GM21529 (cell line): ENCODE measurements around the gene CCDC33.

Experiments
- ATAC-seq: cut with Tn5 transposase; IDR thresholded peaks from one replicate; pipeline ENCODE4 v1.9.1; 2021; ENCODE audit not compliant: unreplicated experiment

CCDC33 gene

DNA sequence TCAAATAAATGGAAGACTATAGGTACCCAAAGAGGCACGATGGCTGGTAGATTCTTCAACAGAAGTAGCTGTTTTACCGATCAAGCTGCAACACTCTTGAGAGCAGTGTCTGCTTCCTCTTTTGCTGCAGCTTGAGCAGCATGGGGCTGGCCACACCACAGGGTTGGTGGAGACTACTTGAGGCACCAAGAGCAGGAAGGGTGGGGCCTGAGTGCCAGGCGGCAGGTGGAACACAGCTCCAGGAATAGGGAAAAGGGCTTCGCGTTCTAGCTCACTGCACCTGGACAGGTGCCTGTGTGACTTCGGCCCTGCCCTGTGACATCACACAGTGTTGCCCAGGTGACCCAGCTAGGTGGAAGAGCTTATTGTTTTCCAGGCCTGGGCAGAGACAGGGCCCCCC, at the start of gene CCDC33:
Gene CCDC33, plus strand, starts transcription at position 365 of the 400 bp plus-strand sequence. CDS start 394 bp downstream, outside the sequence.
- no peak for ATAC-seq

DNA sequence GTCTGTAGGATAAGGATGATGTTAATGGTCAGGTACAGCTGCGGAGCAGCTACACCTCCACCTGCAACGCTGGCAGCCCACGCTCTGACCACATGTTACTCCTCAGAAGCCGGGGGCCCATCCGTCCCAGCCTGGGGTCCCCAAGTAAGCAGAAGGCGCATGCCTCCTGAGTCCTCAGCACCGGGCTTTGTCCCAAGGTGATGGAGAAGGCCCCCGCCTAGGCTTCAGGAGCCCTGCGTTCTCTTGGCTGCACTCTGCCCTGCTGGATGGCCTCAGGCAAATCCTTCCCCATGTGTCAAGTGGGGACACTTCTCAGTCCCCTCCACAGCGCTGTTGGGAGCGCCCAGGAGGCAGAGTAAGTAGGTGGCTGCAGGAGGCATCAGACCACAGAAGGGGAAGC, 47.9 kb upstream of the CCDC33 start:
- no peak for ATAC-seq

DNA sequence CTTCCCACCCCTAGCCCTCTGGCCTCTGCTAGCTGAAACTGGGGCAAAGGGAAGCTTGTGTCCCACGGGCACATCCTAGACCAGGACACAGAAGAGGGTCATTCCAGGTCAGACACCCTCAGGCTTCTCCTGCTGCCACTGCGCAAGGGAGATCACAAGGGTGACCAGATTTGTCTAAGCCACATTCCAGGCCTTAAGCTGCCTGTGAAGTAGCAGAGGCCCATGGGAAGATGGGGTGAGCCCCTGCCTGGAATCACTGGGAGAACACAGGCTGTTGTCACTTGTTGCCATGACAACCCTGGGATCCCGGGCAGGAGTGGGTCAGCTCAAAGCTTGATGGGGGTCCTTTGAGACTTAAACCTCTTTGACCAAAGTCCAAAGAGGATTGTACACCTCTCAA, 44.3 kb upstream of the CCDC33 start:
- ATAC-seq = no peak

DNA sequence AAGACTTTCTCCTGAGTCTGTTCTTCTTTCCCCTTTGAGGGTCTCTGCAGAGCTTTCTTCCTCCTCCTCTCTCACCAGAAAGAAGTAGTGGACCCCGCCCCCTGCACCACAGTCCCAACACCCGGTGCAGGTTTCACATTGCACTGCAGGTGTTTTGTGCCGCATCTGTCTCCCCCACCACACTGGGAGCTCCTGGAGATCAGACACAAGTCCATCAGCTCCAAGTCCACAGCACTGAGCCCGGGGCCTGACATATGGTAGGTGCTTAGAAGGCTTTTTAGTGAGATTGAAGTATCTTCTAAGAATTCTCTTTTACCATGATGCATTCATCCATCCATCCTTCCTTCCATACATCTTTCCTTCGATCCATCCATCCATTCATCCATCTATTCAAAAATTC, 43.4 kb upstream of the CCDC33 start:
- ATAC-seq = no peak

DNA sequence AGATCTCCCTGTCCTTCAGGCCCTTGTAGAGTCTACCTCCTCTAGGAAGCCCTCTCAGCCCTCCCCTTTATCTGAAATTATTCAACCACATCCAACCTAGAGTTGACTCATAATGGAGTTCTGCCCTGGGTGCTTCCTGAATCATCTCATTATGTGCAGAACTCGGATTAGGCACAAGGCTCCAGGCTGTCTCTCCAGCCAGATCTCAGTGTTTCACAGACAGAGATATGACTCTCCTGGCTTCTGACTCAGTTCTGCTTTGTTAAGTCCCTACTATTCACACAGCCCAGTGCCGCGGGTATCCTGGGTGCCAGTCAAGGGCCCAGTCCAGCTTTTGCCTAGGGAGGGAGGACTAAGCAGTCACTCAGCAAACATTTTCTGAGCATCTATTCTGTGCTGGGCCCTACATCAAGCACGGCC, 42.8 kb upstream of the CCDC33 start:
- ATAC-seq = no peak

DNA sequence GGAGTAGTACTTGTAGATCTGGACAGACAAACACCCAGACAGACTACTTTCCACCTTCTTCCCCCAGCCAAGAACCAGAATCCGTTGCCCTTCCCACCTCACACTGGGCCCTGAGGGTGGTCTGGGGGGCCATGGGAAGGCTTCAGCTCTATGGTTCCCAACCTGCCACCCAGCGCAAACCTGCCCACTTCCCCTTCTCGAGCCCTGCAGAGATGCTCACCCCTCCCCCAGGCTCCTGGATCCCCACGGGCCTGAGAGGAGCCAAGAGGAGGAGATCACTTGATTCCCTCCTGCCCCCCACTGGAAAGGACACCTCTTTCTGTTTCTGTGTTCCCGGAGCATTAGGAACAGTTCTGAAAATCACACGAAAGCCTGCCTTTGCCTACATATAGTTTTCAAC, 42.2 kb upstream of the CCDC33 start:
- ATAC-seq = no peak

DNA sequence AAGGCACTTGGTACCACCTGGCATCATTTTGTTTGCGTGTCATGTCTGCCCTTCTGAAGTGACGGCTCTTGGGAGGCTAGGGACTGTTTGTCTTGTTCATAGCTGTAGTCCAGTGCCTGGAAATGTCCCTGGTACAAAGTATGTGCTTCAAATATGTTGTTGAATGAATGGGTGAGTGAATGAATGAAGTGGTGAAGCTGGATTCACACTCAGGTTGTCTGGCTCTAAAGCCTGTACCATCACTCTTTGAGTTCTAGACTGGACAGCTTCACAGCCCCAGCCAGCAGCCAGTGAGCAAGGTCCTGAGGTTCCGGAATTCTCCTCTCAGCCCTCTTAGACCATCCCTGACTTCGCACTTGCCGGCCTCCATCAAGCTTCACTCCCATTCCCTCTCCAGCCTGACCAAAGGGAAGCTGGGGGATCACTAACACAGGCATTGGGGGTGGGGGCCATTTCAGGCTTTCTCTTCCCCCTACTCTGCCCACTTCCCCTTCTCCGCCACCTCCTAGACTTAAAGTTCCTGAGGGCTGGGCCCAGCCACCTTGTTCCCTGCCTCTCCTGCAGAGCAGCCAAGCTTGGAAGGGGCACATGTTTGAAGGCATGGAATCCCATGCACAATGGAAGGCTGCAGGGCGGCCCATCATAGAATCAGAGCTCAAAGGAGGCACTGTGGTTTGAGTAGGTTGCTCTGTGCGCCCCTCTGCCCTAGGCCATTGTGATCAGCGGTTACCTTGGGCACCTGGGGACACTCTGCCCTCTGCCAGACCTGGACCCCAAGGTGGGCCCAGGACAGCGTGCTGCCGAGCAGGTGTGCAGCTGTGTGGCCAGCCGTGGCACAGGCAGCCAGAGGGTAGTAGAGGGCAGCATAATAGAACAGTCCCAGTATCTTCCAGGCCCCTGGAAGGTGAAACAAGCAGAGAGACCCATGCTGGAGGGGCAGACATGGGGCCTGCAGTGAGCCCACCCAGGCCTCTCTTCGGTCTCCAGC, 41.3 kb upstream of the CCDC33 start:
- no peak for ATAC-seq

DNA sequence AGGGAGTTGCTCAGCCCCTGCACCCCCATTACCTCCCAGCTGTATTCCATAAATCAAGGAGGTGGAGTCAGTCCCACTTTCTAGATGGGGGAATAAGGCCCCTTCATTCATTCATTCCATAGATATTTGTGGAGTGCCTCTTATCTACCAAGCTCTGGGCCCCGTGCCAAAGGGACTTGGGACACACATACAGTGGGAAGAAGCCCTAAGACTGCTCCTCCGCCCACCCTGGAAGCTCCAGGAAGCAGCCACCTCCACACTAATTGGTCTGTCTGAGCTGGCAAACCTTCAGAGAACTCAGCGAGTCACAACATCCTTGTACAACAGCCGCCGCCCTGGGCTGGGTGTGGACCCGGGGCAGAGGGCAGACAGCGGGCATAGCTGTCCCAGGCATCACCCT, 40.0 kb upstream of the CCDC33 start:
- ATAC-seq = no peak

DNA sequence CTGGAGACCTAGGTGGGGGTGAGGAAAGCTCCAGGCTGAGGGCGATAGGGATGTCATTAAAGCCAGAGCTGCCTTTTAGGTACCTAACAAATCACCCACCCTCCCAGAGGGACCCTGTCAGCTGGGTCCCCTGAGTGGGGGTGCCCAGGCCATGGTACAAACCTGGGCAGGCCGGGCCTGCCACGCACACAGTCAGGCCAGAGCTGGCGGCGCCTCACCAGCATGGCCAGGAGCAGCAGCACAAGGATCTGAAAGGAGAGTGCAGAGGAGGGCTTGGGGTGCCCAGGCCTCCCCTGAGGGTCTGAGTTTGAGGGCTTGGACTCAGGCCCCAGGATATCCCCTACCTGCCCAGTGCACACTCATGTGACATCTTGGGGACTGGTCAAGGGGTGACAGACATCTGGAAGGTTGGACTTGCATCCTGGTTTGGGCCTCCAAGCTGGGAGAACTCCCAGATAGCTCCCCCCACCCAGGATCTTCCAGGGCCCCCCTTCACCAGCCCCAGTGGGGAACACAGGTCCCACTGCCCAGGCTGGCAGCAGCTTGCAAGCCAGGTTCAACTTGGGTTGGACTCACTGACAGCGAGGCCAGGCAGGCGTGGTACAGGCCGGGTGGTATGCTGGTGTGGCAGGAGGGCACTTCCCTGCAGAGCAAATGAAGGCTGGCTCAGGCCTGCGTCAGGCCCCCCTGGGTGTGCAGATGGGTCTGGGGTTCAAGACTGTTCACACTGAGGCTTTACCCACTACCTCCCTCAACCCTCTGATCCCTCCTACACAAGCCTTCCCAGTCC, 38.8 kb upstream of the CCDC33 start:
- ATAC-seq = no peak

DNA sequence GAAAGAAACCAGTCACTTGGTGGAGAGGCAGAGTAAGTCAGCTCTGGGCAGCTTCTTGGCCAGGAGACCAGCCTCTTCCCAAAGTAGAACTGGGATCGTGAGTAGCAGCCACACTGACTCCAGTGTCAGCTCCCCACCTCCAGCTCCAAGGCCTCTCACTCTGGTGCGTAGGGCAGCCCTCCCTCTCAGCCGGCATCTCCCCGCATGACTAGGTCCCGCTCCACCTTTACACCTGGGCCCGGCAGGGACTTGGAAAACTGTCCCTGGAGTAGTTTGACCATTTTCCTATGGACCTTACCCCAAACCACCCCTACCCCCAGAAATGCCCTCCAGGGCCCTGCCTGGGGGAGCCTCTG, 36.9 kb upstream of the CCDC33 start:
- no peak for ATAC-seq

DNA sequence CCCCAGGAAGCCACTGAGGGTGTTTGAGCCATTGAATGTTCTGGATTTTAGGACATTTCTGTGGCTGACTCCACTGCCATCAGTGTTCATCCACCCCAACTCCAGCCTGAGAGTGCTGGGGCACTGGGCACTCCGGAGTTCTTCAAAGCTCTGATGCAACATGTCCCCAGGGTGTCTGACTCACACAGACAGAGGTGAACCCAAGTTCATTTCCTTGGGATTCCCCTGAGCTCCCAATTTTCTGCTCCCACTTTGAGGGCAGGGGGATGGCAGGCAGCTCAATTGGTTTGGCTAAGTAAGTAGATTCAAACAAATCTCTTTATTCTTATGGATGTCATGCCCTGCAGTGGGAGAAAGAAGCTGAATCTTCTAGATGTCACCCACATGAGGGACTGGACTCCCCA, 35.7 kb upstream of the CCDC33 start:
- no peak for ATAC-seq

DNA sequence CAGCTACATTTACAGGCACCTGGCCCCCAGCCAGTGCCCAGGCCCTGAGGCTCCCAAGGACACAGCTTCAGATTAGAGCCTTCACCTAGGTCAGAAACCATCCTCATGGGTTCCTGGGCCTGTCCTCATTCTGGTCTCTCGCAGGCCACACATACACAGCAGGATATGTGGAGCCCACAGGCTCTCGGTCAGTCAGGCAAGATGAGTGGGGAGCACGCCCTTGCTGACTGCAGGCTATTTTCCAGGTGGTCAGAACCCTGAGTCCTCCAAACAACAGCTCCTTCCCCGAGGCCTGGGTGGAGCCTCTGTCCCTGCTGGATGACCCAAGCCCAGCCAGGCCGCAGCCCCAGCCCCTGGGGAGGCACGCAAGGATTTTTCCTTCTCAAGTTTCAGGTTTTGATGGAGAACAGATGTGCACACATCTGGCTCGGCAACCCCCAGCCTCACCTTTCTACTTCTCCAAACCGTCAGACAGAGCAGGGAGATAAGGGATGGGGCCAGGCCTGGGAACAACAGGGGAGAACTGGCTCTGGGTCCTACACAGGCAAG, 35.2 kb upstream of the CCDC33 start:
- no peak for ATAC-seq

DNA sequence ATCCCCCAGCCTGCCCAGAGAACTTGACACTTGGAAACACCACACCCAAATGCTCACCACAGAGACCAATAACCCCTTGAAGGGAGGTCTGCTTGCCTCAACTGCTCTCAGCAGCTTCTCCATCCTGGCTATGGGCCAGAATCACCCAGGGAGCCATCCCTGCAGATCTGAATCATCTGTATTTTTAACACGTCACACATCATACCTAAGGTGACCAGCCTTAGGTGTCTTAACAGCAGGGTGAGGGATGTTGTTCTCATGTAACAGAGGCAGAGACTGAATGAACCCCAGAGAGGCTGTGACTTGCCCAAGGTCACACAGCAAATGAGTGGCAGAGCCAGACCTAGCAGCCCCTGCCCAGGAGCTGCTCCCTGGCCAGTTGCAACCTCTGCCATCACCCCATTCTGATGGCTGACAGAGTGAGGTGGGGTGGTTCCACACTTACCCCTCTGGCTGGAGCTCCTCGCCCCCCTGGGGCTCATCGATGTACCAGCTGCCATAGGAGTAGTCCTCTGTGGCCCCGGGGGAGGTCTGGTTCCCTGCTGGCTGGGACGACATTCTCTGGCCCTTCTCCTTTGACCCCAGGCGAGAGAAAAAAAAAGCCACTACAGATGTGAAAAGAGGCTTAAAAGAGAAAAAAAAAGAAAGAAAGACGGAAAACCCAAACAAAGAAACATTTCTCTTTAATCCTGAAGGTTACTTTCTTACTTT, 34.3 kb upstream of the CCDC33 start:
- ATAC-seq = no peak

DNA sequence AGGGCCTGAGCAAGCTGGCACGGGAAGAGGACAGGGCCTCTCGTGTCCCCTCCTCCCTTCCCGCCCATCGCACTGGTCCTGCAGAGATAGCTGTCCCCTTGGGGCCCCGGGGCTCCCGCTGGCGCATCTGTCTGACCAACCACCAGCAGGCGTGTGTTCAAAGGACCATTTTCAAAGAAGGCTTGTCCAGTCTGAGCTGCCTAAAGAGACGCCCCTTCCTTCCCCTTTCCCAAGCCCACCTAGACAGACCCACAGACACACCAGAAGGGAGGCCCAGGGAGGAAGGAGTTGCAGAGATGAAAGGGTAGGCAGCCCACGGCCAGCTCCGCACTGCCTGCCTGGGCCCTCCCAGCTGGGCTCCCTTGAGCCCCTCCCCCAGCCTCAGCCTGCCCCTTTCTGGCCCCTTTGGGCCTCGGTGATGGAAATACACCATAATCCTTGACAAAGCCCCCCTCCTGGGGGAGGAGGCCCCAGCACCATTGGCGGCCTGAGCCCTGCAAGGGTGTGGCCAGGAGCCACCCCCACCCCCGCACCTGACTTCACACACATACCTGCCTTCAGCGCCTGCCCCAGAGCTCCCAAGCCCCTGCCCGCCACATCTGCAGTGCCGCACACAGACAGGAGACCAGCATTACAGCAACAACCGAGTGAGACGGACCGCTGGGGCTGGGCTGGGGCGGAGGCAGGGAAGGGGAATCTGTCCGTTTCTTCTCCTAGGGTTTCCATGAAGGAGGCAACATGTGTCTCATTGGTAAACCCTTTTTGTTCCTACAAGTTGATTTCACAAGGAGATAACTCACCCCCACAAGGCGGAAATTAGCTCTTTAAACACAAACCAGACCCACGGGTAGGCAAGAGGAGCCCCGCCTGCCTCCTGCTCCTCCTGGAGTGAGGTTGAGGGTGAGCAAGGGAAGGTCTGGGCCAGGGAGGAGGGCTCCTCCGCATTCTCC, 33.4 kb upstream of the CCDC33 start, which contains the start of gene STRA6:
Gene STRA6, minus strand, starts transcription at position 336 of the 950 bp plus-strand sequence. CDS start 520 bp downstream, outside the sequence.
- ATAC-seq = no peak

DNA sequence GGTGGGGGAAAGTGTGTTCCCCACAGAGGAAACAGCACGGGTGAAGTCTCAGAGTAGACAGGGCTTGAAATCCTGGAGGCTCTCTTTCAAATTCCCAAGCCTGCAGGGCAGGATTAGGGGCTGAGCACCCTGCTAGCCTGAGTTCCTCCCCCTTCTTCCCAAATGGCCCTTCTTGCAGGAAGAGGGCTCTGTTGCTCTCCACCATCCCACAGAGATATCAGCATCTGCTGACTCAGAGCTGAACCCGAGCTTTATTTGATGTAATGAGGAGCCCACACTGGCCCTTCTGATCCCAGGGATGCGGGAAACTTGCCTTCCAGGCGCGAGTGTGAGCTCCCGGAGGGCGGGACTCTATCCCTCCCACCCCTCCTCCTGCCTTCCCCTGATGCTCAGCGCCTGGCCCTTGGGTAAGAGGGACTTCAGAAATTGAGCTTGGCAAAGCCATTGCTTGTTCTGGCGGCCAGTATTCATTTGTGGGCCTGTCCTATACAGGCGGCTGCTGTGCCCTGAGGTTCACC, 32.2 kb upstream of the CCDC33 start:
- ATAC-seq = no peak

DNA sequence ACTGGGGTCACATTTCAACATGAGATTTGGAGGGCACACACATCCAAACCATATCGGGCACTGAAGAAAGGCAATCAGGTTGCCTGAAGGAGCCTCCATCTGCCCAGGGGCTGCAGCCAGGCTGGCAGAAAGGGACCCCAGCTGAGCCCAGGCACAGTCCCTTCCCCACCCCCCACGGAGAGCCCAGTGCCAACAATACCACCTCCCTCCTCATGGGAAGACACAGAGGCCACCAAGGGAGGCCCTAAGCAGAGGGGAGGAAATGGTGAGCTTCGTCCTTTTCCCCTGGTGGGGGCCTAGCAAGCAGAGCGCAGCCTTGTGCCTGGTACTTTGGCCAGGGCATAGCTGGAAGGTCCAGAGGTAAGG, 30.6 kb upstream of the CCDC33 start:
- ATAC-seq = no peak

DNA sequence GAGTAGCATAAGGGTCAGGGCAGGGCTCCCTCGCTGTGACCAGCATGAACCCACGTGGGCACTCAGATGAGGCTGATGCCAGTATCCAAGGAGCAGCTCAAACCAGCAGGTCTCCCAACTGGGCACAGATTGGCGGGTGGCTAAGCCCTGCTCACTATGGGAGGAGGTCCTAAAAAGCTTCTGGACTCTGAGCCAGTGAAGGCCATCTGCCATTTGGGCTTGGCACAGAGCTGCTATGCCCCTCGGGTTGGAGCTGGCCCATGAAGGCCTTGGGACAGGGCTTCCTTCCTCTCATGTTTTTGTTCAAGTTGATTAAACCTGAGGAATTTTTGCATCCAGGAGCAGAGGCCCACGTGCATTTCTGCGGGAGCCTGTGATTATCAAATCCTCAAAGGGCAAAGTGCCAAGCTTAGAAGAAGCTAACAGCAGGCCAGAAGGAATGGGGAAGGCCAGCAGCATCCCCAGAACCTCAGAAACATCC, 29.3 kb upstream of the CCDC33 start:
- no peak for ATAC-seq

DNA sequence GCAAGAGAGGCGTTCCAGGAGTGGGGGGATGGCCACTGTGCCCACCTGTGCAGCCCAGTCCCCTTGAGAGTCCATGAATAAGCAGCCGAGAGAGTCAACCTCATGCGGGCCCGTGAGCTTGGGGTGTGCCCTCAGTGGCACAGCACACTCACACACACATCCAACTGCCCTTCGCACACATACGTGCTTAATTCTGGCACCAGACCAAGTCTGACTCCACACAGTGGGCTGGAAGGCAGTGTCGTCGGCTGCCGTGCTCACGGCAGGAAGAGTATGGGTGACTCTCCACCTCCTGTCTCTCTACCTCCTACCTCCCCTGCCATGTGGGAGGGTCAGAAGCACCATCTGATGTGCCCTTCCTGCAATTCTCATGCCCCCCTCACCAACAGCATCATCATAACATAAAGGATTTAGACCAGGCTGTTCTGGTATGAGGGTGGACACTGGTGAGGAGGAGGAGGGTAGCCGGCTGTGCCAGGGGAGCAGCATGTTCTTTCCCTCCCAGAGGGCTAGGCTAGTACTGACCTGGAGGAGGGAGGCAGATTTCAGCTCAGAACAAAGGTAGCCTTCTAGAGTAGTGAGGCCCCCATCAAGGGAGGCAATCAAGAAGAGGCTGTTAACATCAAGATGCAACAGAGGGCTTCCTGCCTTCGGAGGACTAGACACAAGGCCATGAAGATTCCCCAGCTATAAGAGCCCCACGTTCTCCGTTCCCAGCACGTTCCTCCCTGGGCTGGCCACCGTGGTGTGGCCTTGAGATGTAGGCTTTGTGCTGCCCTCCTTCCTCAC, 28.3 kb upstream of the CCDC33 start:
- ATAC-seq = no peak

DNA sequence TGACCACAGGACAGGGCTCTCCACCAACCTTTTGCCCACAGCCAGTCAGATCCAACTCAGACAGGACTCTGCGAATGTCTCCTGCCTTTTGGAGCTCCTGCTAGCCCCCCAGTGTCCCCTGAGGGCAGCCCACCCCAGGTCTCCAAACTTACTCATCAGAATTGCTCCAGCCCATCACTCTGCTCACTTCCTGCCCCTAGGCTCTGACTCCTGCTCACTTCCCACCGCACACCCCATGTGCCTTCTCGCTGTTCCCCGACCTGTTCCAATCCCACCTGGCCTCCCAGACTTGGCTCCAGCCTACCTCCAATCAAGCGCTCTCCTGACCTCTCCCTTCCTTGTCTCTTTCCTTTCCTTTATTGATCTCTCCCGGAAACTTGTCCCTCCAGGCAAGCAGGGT, 27.6 kb upstream of the CCDC33 start:
- no peak for ATAC-seq
